Transverse colon (tissue), 4 donors: ENCODE measurements around the gene TPP2.
A peak's percentile ranks its signal among the peaks of the same experiment; 100 is the strongest.

ENCODE experiments used
- POLR2A ChIP-seq: fragments of 450-650 bp; IDR thresholded peaks from one replicate; pipeline ENCODE4 v1.6.1; 2016; ENCODE audit warnings: antibody characterized with exemption, mild to moderate bottlenecking, moderate library complexity
- POLR2AphosphoS5 ChIP-seq, 3 donors: sonication (generic); formaldehyde crosslinking; IDR thresholded peaks; one replicate each; pipeline ENCODE4 v1.6.1; 2016; ENCODE audit warnings: antibody characterized with exemption in 3 of 3
- TF ChIP-seq, protein P1 (sequence below), 5 experiments: fragments of 200-600 bp in 3 of 5; fragments of 450-650 bp in 2 of 5; sonication (generic) in 3 of 5; IDR thresholded peaks; 1 replicate in 2 of 5; 2 replicates in 3 of 5; pipeline ENCODE4 v1.5.1; 2016 to 2017; ENCODE audit warnings: antibody characterized with exemption in 5 of 5, inconsistent platforms in 3 of 5, mild to moderate bottlenecking in 2 of 5, moderate library complexity in 1 of 5

- TF ChIP-seq POLR2AphosphoS5 (IDR thresholded peaks at IDR 0.05) (peak; percentile 96 to 99 (median 98)), POLR2A (peak; percentile 91)
- TF ChIP-seq, protein P1, sequence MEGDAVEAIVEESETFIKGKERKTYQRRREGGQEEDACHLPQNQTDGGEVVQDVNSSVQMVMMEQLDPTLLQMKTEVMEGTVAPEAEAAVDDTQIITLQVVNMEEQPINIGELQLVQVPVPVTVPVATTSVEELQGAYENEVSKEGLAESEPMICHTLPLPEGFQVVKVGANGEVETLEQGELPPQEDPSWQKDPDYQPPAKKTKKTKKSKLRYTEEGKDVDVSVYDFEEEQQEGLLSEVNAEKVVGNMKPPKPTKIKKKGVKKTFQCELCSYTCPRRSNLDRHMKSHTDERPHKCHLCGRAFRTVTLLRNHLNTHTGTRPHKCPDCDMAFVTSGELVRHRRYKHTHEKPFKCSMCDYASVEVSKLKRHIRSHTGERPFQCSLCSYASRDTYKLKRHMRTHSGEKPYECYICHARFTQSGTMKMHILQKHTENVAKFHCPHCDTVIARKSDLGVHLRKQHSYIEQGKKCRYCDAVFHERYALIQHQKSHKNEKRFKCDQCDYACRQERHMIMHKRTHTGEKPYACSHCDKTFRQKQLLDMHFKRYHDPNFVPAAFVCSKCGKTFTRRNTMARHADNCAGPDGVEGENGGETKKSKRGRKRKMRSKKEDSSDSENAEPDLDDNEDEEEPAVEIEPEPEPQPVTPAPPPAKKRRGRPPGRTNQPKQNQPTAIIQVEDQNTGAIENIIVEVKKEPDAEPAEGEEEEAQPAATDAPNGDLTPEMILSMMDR (IDR thresholded peaks at IDR 0.05): no peak
Observed at GRCh38 chr13:102596147-102597028, at the start of gene TPP2.
